Glomerular visceral epithelial cell (primary cell): ENCODE data around the gene THOC7.

Experiments
- DNase-seq: peaks from one replicate; pipeline ENCODE4 v3.0.0-alpha.2; 2016; ENCODE audit errors: extremely low spot score

Gene THOC7

GRCh38 chr3:63845215-63845614, 18.4 kb downstream of the THOC7 start:
- DNase-seq, result no peak

GRCh38 chr3:63842127-63842526, 21.5 kb downstream of the THOC7 start:
- no peak for DNase-seq

GRCh38 chr3:63841704-63842103, 21.9 kb downstream of the THOC7 start:
- no peak for DNase-seq

GRCh38 chr3:63832395-63832794, 31.2 kb downstream of the THOC7 start:
- DNase-seq, result no peak

- DNase-seq, result no peak
Measured at GRCh38 chr3:63830526-63830925, 33.1 kb downstream of the THOC7 start.

GRCh38 chr3:63824309-63824708, 39.3 kb downstream of the THOC7 start:
- DNase-seq, result peak; percentile 29

GRCh38 chr3:63819151-63819398, 44.5 kb downstream of the THOC7 start, which contains the start of gene C3orf49:
C3orf49 (plus strand) TSS chr3:63819299; CDS start chr3:63819472, 173 bp downstream.
- no peak for DNase-seq

GRCh38 chr3:63818282-63819150, 45.1 kb downstream of the THOC7 start:
- DNase-seq, result peak; percentile 53

- DNase-seq, result no peak
Measured at GRCh38 chr3:63817225-63817624, 46.4 kb downstream of the THOC7 start.

- no peak for DNase-seq
Measured at GRCh38 chr3:63814237-63814636, 49.4 kb downstream of the THOC7 start.

GRCh38 chr3:63809607-63810006, 54.0 kb downstream of the THOC7 start:
- peak; percentile 82 for DNase-seq

- no peak for DNase-seq
Measured at GRCh38 chr3:63808633-63809032, 55.0 kb downstream of the THOC7 start.

- DNase-seq, result no peak
Measured at GRCh38 chr3:63807961-63808565, 55.5 kb downstream of the THOC7 start.

- DNase-seq, result no peak
Measured at GRCh38 chr3:63803911-63804310, 59.7 kb downstream of the THOC7 start.

GRCh38 chr3:63800097-63800496, 63.5 kb downstream of the THOC7 start:
- no peak for DNase-seq

- DNase-seq, result no peak
Measured at GRCh38 chr3:63798949-63799348, 64.7 kb downstream of the THOC7 start.

GRCh38 chr3:63798544-63798943, 65.1 kb downstream of the THOC7 start:
- DNase-seq, result no peak

- no peak for DNase-seq
Measured at GRCh38 chr3:63795438-63795837, 68.2 kb downstream of the THOC7 start.

- DNase-seq, result peak; percentile 9
Measured at GRCh38 chr3:63791974-63792373, 71.6 kb downstream of the THOC7 start.
